ENCODE data around the gene RCL1.

RCL1 gene

GRCh38 chr9:4812858-4813257 lies 20.1 kb downstream of the RCL1 start:
- no peak for DNase-seq

GRCh38 chr9:4814913-4815312 lies 22.2 kb downstream of the RCL1 start:
- DNase-seq = no peak

DNA sequence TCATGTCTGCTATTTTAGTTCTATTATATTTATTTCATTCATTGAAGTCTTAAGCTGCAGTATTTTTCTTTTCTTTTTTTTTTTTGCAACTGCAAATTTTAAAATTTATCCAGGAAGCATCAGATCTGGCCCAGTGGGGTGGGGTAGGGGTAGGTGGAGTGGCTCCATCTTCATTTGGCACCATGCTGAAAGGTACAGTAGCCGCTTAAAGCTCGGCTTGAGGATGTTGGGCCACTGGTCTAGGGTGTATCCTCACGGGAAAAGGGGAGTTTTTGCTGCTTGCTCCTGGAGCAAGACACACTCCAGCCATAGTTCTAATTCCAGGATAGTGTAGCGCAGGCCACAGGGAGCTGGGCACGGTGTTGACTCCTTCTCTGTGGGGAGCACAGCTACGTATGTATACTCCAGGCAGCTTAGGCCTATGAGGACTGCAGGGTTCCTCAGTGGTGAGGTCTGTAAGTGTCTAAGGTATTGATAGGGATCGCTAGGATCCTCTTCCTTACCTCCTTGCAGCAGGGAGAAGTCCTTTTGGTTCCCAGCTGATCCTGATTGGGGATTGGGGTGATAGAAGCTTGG lies 22.7 kb downstream of the RCL1 start:
- DNase-seq = no peak

GRCh38 chr9:4820168-4820567 lies 27.4 kb downstream of the RCL1 start:
- no peak for DNase-seq

GRCh38 chr9:4821133-4821532 lies 28.4 kb downstream of the RCL1 start:
- no peak for DNase-seq

- no peak for DNase-seq
Observed at GRCh38 chr9:4822057-4822456, 29.3 kb downstream of the RCL1 start.

GRCh38 chr9:4826417-4827166 lies 33.8 kb downstream of the RCL1 start:
- DNase-seq = no peak

- no peak for DNase-seq
Observed at GRCh38 chr9:4827224-4827623, 34.5 kb downstream of the RCL1 start.

DNA sequence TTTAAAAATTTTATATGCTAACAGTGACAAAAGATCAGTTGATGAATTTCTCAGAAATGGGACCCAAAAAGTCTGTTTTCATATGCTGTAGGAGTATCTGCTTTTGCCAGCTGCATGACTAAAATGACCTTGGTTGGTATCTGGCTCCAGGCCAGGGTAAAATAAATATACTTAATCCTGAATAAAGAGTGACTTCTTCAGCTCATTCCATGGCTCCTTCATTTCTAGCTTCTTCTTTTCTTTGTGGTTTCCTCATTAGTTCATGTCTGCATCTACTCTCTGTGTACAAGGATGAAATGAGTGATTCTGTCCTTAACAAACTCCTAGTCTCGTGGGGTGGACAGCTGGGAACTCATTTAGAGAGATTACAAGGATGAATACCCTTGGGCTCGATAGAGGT lies 36.0 kb downstream of the RCL1 start:
- no peak for DNase-seq

- no peak for DNase-seq
Observed at GRCh38 chr9:4829969-4830368, 37.2 kb downstream of the RCL1 start.

GRCh38 chr9:4830699-4831098 lies 38.0 kb downstream of the RCL1 start:
- DNase-seq = no peak

GRCh38 chr9:4831119-4831518 lies 38.4 kb downstream of the RCL1 start:
- no peak for DNase-seq

DNA sequence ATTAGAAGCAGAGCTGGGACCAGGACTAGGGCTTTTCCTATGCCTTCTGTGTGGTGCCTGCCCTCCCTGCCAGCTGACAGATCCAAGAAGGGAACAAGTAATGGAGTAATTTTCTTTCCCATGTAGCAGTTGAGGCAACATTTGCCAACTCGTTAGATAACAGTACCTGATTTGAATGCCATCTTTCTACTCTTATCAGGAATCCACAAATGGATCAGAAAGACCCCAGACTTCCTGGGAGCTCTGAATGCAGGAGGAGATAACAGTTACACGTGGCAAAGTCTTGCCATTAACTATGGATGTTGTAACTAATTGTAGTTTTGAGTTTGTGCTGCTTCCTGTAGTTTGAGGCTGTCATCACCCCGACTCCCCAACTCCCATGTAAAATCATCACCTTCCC lies 39.2 kb downstream of the RCL1 start:
- DNase-seq = no peak

GRCh38 chr9:4832786-4833579 lies 40.2 kb downstream of the RCL1 start:
- no peak for DNase-seq

DNA sequence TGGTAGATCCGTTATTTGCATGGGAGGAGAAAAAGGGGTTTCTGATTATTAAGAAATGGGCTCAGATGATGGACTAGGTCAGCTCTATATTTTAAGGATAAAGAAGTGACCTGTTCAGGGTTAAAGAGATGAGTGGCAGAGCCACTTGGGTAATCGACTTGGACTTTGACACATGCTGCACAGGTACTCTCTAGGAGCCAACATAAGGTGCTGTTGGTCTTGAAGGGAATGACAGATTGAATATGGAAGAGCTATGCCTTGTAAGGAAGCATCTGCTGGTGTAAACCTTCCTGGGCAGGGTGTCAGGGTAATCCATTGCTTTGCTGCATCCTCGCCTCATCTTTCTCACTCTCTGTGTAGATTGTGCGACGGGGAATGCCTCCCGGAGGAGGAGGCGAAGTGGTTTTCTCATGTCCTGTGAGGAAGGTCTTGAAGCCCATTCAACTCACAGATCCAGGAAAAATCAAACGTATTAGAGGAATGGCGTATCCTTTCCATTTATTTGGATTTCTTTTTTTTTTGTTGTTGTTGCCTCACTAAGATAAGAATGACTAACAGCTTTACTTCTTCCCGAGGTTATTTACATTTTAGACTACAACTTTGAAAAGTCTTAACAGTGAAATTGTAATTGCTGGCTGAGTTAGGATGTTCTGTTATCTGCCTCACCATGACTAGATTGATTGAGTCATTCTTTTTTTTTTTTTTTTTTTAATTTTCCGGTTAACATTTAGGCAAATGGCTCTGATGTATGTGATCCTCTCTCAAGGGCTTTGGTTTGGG lies 41.2 kb downstream of the RCL1 start:
- no peak for DNase-seq

DNA sequence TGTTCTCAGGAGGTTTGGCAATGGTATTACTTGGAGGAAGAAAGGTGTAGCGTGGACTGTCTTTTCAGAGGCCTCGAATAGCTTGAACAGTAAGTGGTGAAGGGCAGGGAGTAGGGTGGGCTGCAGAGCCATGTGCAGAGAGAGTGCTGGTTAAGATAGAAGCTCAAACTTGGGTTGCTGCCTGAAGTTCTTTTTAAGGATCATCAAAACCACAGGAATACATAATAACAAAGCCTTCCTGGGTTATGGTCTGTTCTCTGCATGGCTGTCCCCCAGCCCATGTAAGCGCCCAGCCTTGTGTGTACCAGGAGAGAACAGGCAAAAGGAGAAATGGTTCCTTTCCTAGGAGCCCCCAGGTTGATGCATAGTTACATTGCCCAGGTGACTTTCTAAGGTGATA lies 43.9 kb downstream of the RCL1 start:
- no peak for DNase-seq

DNA sequence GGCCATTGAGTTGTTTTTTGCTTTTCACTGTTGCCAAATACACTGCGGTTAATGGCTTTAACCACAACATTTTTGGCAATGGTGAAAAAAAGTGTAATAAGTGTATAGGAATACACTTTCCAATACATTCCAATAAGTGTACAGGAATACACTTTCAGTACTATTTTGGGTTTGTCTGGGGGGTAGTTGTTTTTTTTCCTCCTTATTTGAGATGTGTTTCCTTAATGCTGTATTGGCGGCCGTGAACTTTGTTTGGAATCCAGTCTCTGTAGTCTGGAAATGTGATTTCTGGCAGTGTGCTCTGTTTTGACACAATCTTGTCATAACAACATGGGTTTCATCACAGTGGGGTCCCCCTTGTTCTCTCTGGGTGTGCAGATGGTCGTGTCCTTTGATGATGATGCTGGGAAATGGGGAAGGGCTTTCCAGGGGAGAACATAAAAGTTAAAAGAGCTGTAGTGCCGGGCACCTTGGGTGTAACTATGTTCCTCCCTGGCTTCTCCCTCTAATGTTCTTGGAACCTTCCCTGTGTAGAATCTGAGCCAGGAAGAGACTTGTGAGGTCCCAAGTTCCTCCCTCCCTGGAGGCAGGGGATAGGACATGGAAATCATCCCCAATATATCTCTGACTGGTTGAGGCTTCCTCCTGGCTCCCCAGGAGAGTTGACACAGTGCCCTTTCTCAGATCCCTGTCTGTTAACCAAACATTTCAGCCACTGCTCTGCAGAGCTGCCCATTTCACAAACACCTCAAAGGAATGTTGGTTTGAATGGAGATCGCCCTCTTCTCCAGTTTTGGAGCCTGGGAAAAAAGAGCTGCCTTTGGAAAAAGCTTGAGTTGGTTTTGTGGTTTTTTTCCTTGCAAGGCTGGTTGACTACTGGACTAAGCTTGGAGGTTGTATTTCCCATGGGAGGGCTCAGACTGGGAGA lies 44.8 kb downstream of the RCL1 start:
- DNase-seq = no peak

DNA sequence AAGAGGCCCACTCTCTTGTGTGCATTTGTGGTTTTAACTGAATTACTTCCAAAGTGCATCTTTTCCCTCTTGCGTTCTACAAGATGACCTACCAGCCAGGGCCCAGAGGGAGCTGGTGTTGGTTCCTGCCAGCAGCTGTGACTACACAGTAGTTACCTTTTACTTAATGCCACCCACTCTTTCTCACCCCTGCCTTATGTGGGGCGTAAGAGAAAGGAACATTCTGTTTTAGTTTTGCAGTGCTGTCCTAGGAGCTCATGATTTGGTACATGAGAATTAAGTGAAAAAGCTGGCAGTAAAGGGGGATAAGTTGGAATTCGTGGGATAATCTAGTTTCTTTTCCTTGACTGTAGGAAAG lies 45.4 kb downstream of the RCL1 start:
- no peak for DNase-seq

- no peak for DNase-seq
Observed at GRCh38 chr9:4839470-4839912, 46.7 kb downstream of the RCL1 start.

GRCh38 chr9:4840018-4840417 lies 47.3 kb downstream of the RCL1 start:
- no peak for DNase-seq

- DNase-seq = no peak
Observed at GRCh38 chr9:4842213-4842612, 49.5 kb downstream of the RCL1 start.

DNA sequence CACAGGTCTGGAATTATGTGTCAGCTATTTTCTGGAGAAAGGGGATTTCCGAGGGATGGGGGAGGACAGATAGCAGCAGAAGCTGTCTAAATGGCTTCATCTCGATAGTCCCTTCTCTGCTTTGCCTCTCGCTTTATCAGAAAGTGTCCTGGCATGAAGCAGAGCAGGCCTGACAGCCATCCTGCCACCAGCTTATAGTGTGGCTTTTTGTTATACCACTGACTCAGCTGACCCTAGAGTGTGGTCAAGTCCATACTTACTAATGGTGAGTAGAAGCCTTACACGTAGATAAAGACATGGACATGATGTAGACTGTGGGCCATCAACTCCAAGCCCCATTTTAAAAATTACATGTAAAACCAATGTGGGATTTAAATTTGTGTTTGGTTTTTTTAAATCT lies 50.0 kb downstream of the RCL1 start:
- no peak for DNase-seq
